DMS153 treated with DMSO at 0.1 percent for 48 hours (cell line): ENCODE data around the gene AGAP1.

Source experiments
- DNase-seq: peaks from one replicate; lab custom pipeline; 2025; ENCODE audit not compliant: unreplicated experiment; lab: John Stamatoyannopoulos, UW

AGAP1 gene

GRCh38 chr2:235486729-235487128, 7.1 kb upstream of the AGAP1 start:
- no peak for DNase-seq

GRCh38 chr2:235489897-235490296, 3.9 kb upstream of the AGAP1 start:
- DNase-seq, result no peak

DNA sequence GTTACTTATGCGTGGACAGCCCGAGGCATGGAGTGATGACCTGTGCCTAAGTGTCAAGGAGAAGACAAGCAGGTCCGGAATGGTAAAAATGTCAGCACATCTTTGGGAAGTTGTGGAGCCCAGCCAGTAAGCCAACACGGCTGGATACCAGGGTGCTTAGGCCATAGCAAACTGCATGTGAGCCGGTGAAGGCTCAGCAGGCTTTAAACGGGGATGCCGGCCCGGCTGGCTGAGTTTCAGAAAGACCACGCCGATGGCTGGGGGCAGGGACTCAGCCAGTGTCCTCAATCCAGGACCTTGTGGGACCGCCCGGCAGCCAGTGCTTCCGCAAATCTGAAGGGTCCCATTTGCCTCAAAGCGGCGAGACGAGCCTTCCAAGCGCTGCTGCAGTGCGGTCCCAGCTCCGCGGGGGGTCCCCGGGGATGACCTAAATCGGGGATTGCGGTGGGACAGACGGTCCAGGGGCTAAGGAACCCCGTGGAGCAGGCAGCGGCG, 946 bp upstream of the AGAP1 start:
- DNase-seq, result no peak

GRCh38 chr2:235493402-235493774, 455 bp upstream of the AGAP1 start:
- DNase-seq, result no peak

- no peak for DNase-seq
Observed at GRCh38 chr2:235494716-235495372, 1.0 kb downstream of the AGAP1 start.

- no peak for DNase-seq
Observed at GRCh38 chr2:235495373-235496238, 1.8 kb downstream of the AGAP1 start.

DNA sequence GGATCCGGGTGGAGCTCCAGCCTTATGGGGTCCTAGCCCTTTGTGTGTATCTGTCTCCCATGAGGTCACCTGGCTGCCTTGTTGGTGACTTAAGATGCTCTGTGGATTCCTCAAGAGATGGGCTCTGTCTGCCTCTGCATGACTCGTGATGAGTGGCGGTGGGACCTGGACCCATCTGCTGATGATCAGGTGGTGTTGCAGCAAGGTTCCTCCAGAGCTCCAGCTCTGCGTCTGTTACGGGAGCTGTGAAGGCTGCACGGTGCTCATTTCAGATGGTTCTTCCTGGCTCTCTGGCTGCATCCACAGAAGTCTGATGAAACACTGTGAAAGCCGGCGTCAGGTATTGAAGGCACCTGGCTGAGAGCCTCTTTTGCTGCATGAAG, 2.4 kb downstream of the AGAP1 start:
- DNase-seq, result no peak

DNA sequence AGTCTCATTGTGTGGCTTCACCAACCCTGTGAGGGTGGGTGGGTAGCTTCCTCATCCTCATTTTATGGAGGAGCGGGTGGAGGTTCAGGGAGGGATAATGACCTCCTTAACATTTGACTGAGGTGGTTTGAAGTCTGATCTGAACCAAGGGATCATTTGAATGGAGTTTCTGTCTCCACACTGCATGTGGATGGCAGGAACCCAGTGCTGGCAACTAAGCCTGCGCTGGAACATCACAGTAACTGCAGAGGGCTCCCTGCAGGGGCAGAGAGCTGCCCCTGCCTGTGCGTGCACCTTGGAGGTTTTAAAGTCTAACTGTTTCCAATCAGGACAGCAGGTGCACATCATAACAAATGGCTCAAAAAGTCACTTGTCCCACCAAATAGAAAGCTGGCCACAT, 3.3 kb downstream of the AGAP1 start:
- DNase-seq, result no peak

GRCh38 chr2:235498541-235498940, 4.7 kb downstream of the AGAP1 start:
- no peak for DNase-seq

GRCh38 chr2:235498946-235499812, 5.3 kb downstream of the AGAP1 start:
- no peak for DNase-seq

DNA sequence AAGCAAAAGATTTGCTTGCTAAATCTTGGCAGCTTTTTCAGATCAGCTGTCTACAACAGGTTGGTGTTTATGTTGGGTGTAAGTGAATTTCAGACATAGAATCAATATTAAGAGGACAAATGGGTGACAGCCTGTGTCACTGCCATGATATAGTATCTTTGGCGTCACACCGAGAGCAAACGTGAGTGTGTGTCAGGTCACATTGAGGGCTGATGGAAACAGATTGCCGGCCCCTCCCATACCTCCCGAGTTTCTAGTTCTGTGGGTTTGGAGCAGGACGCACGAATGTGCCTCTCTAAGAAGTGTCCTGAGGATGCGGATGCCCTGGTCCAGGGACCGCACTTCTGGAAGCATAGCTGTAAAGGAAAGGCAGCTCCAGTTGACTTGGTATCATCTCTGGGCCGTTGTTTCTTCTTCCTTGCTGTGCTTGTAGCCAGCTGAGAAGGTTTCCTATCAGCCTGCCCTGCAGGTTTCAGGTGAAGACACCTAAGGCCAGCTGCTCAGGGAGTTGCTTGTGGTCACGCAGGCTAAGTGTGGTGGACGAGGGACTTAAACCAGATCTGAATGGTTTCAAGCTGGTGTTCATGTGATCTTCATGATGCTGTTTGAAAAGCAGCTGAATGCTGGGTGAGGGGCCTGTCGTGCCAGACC, 6.4 kb downstream of the AGAP1 start:
- no peak for DNase-seq

DNA sequence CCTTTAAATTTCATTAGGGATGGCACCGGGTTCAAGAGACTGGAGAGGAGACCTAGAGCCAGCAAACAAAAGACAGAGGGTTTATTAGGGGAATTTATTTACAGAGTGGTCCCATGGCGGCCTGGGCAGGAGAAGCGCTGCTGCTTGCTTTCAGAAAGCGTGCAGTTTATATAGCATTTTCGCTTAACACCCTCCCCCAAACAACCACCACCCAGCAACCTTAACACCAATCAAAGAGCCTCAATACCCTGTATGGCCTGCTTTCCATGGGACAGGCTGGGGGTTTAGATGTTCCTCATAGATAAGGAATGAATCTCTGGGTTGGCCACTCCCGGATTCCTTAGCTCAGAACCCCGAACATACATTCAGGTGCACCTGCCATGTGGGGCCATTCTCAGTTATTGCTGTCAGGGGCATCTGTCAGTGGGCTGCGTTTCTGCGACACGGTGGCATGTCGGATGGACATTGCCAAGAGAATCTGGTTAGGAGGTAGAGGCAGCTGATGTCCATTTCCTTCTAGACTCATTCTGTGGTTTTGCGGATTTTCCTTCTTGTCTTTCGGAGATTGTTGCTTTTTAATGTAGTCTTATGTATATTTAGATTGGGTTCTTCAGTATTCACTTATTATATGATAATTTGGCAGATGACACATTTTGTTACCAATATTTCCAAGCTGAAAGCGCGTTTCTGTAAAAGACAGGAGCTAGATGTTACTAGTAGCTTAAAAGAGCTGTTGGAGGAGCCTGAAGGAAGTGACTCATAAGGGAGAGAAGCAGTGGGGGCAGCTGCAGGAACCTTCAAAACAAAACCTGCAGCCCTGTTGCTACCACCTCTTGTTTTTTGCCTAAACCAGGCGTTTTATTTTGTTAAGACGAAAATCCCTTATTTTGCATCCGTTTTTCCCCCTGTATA, 7.2 kb downstream of the AGAP1 start:
- no peak for DNase-seq

DNA sequence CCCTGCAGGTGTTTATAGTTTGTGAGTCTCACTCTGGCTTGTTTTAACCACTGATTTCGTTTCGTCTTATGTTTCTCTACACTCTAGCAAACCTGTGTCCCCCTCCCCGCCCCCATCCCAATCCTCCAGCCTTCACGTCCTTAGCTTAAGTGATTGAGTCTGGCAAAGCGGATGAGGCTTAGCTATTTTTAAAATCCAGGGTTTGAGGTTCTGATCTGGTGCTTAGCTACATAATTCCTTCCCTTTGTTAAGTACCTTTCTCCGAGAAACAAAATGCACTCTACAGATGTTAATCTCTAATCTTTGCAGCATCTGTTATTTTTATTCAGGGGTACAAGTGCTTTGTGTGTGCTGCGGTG, 7.8 kb downstream of the AGAP1 start:
- no peak for DNase-seq

DNA sequence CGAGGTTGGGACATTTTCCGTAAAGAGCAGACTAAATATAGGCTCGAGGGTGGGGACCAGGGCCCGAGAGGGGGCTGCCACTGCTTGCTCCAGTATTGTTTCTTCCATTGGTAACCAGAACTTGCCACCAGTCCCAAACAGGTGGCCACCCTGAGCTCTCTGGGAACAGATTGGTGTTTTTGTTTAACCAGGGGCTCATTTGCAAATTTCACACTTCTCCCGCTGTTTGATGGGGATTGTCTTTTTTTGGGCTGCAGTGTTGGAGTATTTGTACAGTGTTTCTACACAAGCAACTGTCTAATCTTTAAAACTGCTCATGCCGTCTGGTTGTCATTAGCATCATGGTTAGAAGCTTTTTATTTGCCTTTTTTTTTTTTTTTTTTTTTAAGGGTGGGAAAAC, 8.5 kb downstream of the AGAP1 start:
- DNase-seq, result no peak

GRCh38 chr2:235504441-235505180, 10.8 kb downstream of the AGAP1 start:
- no peak for DNase-seq

GRCh38 chr2:235505181-235505741, 11.4 kb downstream of the AGAP1 start:
- DNase-seq, result no peak

- DNase-seq, result peak; percentile 81
Observed at GRCh38 chr2:235506291-235506996, 12.6 kb downstream of the AGAP1 start.

- DNase-seq, result no peak
Observed at GRCh38 chr2:235506997-235507615, 13.3 kb downstream of the AGAP1 start.
